ENCODE data around the gene PPP1R1A.

PPP1R1A gene
- total RNA-seq, result 0 to 0.18 (median 0) reads per million in 4 experiments

- DNase-seq, result no peak
Measured at GRCh38 chr12:54588110-54588889, at the start of gene PPP1R1A. TSS of gene PPP1R1A (minus strand) at chr12:54588659. CDS start at chr12:54588488, 171 bp downstream.

- DNase-seq, result no peak
Measured at GRCh38 chr12:54634795-54635194, 46.3 kb upstream of the PPP1R1A start, which contains the start of gene LACRT. TSS of gene LACRT (minus strand) at chr12:54634895. CDS start at chr12:54634841, 54 bp downstream.

GRCh38 chr12:54631988-54632728, 43.7 kb upstream of the PPP1R1A start:
- no peak for DNase-seq

- no peak for DNase-seq
Measured at GRCh38 chr12:54631551-54631950, 43.1 kb upstream of the PPP1R1A start.

- DNase-seq, result no peak
Measured at GRCh38 chr12:54629925-54630324, 41.5 kb upstream of the PPP1R1A start.

GRCh38 chr12:54628186-54628846, 39.9 kb upstream of the PPP1R1A start:
- DNase-seq, result no peak

- DNase-seq, result no peak
Measured at GRCh38 chr12:54627304-54627703, 38.8 kb upstream of the PPP1R1A start.

GRCh38 chr12:54625598-54625997, 37.1 kb upstream of the PPP1R1A start:
- DNase-seq, result no peak

GRCh38 chr12:54624315-54625279, 36.1 kb upstream of the PPP1R1A start:
- DNase-seq, result no peak

GRCh38 chr12:54622463-54623183, 34.2 kb upstream of the PPP1R1A start:
- no peak for DNase-seq

GRCh38 chr12:54616933-54617680, 28.6 kb upstream of the PPP1R1A start:
- no peak for DNase-seq

- DNase-seq, result no peak
Measured at GRCh38 chr12:54612225-54612750, 23.8 kb upstream of the PPP1R1A start.

GRCh38 chr12:54611715-54612149, 23.3 kb upstream of the PPP1R1A start:
- DNase-seq, result no peak

- DNase-seq, result no peak
Measured at GRCh38 chr12:54608769-54609168, 20.3 kb upstream of the PPP1R1A start.

GRCh38 chr12:54608156-54608555, 19.7 kb upstream of the PPP1R1A start:
- DNase-seq, result no peak

GRCh38 chr12:54606556-54606955, 18.1 kb upstream of the PPP1R1A start:
- DNase-seq, result no peak

- no peak for DNase-seq
Measured at GRCh38 chr12:54605138-54605970, 16.9 kb upstream of the PPP1R1A start.

- no peak for DNase-seq
Measured at GRCh38 chr12:54604436-54604835, 16.0 kb upstream of the PPP1R1A start.

GRCh38 chr12:54603872-54604271, 15.4 kb upstream of the PPP1R1A start:
- DNase-seq, result no peak

Measured in effector CD8-positive, alpha-beta T cell (primary cell).